ENCODE results near the gene TSFM. TPM values are rescaled to one million over a fixed set of nuclear protein-coding genes. Genes with fewer than 3 reads are reported as not detected.
A peak's percentile ranks its signal among the peaks of the same experiment; 100 is the strongest.

The TSFM gene
- total RNA-seq, 4 donors from 2014 or later, result 1.4 to 23.2 (median 18.9) TPM

DNA sequence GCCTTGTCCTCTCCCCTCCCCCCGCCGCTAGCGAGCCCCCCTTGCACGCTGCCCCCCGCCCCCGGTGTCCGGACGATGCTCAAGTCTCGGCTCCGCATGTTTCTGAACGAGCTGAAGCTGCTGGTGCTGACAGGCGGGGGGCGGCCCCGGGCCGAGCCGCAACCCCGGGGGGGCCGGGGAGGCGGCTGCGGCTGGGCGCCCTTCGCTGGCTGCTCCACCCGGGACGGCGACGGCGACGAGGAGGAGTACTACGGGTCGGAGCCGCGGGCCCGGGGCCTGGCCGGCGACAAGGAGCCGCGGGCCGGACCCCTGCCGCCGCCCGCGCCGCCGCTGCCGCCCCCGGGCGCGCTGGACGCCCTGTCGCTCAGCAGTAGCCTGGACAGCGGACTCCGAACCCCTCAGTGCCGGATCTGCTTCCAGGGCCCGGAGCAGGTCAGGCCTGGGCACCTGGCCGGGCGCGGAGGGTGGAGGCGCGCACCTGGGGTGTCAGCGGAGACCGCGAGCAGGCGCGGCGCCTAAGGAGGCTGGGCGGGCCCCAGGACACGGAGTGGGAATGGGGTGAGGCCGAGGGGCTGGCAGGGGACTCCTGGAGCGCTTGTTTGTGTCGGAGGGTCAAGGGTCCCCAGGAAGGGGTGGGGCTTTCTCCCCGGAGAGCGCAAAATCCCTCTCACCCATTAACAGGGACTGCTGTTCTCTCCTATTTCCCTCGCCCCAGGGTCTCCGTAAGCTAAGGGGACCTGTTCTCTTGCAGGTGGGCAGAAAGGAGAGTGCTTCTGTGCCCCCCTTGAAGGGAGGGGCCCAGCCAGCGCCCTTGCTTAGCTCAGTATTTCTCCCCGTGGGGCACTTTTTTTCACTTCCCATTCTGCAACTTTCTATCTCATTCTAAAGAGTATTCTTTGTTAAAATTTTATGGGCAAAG is 26.9 kb upstream of the TSFM start:
- peak; percentile 70 for DNase-seq
- Histone ChIP-seq H3K4me1 (peaks cover 12 to 45% (median 39%) of the 10 kb centered on the region in 4 donors), H3K36me3 (peaks cover 0 to 5% (median 0%) of the 10 kb centered on the region in 4 donors), H3K9me3 (no peaks in the 10 kb centered on the region), H3K4me3 (peak overlapping the region; percentile 68 to 94 (median 80)), H3K27ac (peak overlapping the region; percentile 83 to 89 (median 85)), H3K27me3 (no peaks in the 10 kb centered on the region)
- in situ Hi-C loops (cut with MboI; ENCODE audit: low pct_ligation_motif_present in 1 of 4, low pct_unique_long_range_greater_than_20kb in 1 of 4, low sequenced_read_pairs in 3 of 4) (no loop called here), intact Hi-C loops (cut with DNase I; ENCODE audit: low total_unique reads) (no loop called here)
- TF ChIP-seq POLR2A (IDR thresholded peaks at IDR 0.05) (peak; percentile 49), POLR2AphosphoS5 (IDR thresholded peaks at IDR 0.05) (peak in 2 of 3 donors; percentile 24 to 39)
- TF ChIP-seq, protein P1, sequence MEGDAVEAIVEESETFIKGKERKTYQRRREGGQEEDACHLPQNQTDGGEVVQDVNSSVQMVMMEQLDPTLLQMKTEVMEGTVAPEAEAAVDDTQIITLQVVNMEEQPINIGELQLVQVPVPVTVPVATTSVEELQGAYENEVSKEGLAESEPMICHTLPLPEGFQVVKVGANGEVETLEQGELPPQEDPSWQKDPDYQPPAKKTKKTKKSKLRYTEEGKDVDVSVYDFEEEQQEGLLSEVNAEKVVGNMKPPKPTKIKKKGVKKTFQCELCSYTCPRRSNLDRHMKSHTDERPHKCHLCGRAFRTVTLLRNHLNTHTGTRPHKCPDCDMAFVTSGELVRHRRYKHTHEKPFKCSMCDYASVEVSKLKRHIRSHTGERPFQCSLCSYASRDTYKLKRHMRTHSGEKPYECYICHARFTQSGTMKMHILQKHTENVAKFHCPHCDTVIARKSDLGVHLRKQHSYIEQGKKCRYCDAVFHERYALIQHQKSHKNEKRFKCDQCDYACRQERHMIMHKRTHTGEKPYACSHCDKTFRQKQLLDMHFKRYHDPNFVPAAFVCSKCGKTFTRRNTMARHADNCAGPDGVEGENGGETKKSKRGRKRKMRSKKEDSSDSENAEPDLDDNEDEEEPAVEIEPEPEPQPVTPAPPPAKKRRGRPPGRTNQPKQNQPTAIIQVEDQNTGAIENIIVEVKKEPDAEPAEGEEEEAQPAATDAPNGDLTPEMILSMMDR (IDR thresholded peaks at IDR 0.05), result no peak
- WGBS, 2 donors (ENCODE audit: low coverage in 1 of 2), result 1% methylated on average over 33 of the region's 76 CpGs; no CpG with 5 or more reads in 1 of the 2 donors

- no peaks in the 10 kb centered on the region for H3K27me3 ChIP-seq
- peaks cover 0 to 5% (median 0%) of the 10 kb centered on the region in 4 donors for H3K36me3 ChIP-seq
- intact Hi-C loops (cut with DNase I; ENCODE audit: low total_unique reads), result no loop called here
- in situ Hi-C loops (cut with MboI; ENCODE audit: low pct_ligation_motif_present in 1 of 4, low pct_unique_long_range_greater_than_20kb in 1 of 4, low sequenced_read_pairs in 3 of 4), result no loop called here
- WGBS, 2 donors (ENCODE audit: low coverage in 1 of 2), result 32 to 53% methylated on average over 8 to 22 of the region's 22 CpGs
- H3K4me3 ChIP-seq, result peak overlapping the region in 3 of 4 donors; percentile 76 to 94 (median 84)
- DNase-seq, result peak; percentile 59
- TF ChIP-seq EP300 (IDR thresholded peaks at IDR 0.05; ENCODE audit: low read depth), result no peak
- no peak for TF ChIP-seq POLR2A (IDR thresholded peaks at IDR 0.05)
- TF ChIP-seq, protein P1 (IDR thresholded peaks at IDR 0.05), result peak; percentile 55 to 72 (median 65)
- TF ChIP-seq POLR2AphosphoS5 (IDR thresholded peaks at IDR 0.05), result no peak
- H3K9me3 ChIP-seq, result no peaks in the 10 kb centered on the region
- H3K27ac ChIP-seq, result peak overlapping the region; percentile 83 to 89 (median 85)
- H3K4me1 ChIP-seq, result peaks cover 6 to 36% (median 31%) of the 10 kb centered on the region in 4 donors
These were observed 25.9 kb upstream of the TSFM start for GRCh38 chr12:57756406-57757341.

- Histone ChIP-seq H3K27me3 (no peaks in the 10 kb centered on the region), H3K4me3 (no peak overlapping the region), H3K27ac (no peak overlapping the region), H3K9me3 (no peaks in the 10 kb centered on the region), H3K36me3 (peaks cover 0 to 5% (median 0%) of the 10 kb centered on the region in 4 donors), H3K4me1 (peaks cover 3 to 32% (median 27%) of the 10 kb centered on the region in 4 donors)
- DNase-seq, result no peak
- in situ Hi-C loops (cut with MboI; ENCODE audit: low pct_ligation_motif_present in 1 of 4, low pct_unique_long_range_greater_than_20kb in 1 of 4, low sequenced_read_pairs in 3 of 4) (no loop called here), intact Hi-C loops (cut with DNase I; ENCODE audit: low total_unique reads) (no loop called here)
- TF ChIP-seq EP300 (IDR thresholded peaks at IDR 0.05; ENCODE audit: low read depth) (no peak), POLR2AphosphoS5 (IDR thresholded peaks at IDR 0.05) (no peak), POLR2A (IDR thresholded peaks at IDR 0.05) (no peak)
- TF ChIP-seq, protein P1 (IDR thresholded peaks at IDR 0.05), result no peak
- WGBS, 2 donors (ENCODE audit: low coverage in 1 of 2), result 93 to 96% methylated on average over 4 of the region's 4 CpGs
These were observed 24.8 kb upstream of the TSFM start for GRCh38 chr12:57757771-57758170.
